Activated CD8-positive, alpha-beta T cell treated with anti-CD3 and anti-CD28 coated beads for 36 hours (primary cell): ENCODE results near the gene CKAP4. TPM values are rescaled to one million over a fixed set of nuclear protein-coding genes. Genes with fewer than 3 reads are reported as not detected.

Experiments
- ATAC-seq: fragments of 200-7000 bp; cut with Tn5 transposase; one replicate; pipeline ENCODE4 v1.10.0; 2021; ENCODE audit warnings: mild to moderate bottlenecking, moderate library complexity
- CTCF ChIA-PET: fragments of 350-600 bp; sonication (Branson Sonifier 250); formaldehyde crosslinking; loops from one replicate; lab custom pipeline; 2021; ENCODE audit warnings: antibody characterized with exemption; lab: Charles Lee
- POLR2A ChIA-PET: fragments of 350-600 bp; sonication (Branson Sonifier 250); formaldehyde crosslinking; loops from one replicate; lab custom pipeline; 2021; ENCODE audit warnings: antibody characterized with exemption; lab: Charles Lee
- DNase-seq: peaks from one replicate; pipeline ENCODE4 v3.0.0-alpha.2; 2020
- H3K27ac Mint-ChIP-seq: one replicate; pipeline ENCODE4 v1.8.0; 2021; ENCODE audit warnings: mild to moderate bottlenecking, mixed read lengths
- H3K27me3 Mint-ChIP-seq: one replicate; pipeline ENCODE4 v1.8.0; 2021; ENCODE audit warnings: mixed read lengths
- H3K36me3 Mint-ChIP-seq: one replicate; pipeline ENCODE4 v1.8.0; 2021; ENCODE audit warnings: low read depth, mixed read lengths
- H3K4me1 Mint-ChIP-seq: one replicate; pipeline ENCODE4 v1.8.0; 2021; ENCODE audit warnings: low read depth, mixed read lengths
- H3K4me3 Mint-ChIP-seq: one replicate; pipeline ENCODE4 v1.8.0; 2021; ENCODE audit warnings: mild to moderate bottlenecking, moderate library complexity, mixed read lengths
- H3K9me3 Mint-ChIP-seq: one replicate; pipeline ENCODE4 v1.8.0; 2021; ENCODE audit warnings: mixed read lengths
- intact Hi-C: fragments of 100-400 bp; cut with micrococcal nuclease; formaldehyde crosslinking; loops from one replicate; pipeline ENCODE4 v1.10.0; 2022
- total RNA-seq, 2 experiments: library from RNA; stranded (reverse); gene quantifications; one replicate each; pipeline ENCODE4 v1.2.3, GENCODE V29; 2021
- TF ChIP-seq, protein P1 (sequence below): fragments of 200-600 bp; IDR thresholded peaks from one replicate; pipeline ENCODE4 v1.8.0; 2022; ENCODE audit warnings: antibody characterized with exemption, mild to moderate bottlenecking

Gene CKAP4
- total RNA-seq, 2 experiments from 2014 or later = 15.2 to 16.3 TPM

DNA sequence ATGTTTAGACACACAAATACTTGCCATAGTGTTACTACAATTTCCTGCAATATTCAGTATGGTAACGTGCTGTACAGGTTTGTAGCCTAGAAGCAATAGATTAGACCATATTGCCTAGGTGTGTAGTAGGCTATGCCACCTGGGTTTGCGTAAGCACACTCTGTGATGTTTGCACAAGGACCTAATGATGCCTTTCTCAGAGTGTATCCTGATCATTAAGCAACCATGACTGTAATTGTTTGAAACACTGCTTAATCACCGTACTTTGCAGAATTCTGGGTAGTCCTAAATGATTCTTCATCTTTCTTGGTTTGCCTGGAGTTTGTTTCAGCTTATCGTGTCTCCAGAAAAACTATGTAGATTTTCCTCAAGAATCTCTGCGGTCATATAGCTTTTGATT lies 43.5 kb upstream of the CKAP4 start:
- intact Hi-C loops = no loop called here
- no peak for DNase-seq
- Mint-ChIP-seq H3K4me1 (peaks cover 16% of the 10 kb centered on the region), H3K27me3 (no peaks in the 10 kb centered on the region), H3K4me3 (no peak overlapping the region), H3K9me3 (no peaks in the 10 kb centered on the region), H3K36me3 (no peaks in the 10 kb centered on the region), H3K27ac (no peak overlapping the region)
- CTCF ChIA-PET = interaction anchor here (0.6 to 2.3 kb wide), 3 partner anchors 9 to 61 kb away, joined by 3 to 6 read pairs (median 4); no protein-coding TSS in a partner anchor
- TF ChIP-seq, protein P1, sequence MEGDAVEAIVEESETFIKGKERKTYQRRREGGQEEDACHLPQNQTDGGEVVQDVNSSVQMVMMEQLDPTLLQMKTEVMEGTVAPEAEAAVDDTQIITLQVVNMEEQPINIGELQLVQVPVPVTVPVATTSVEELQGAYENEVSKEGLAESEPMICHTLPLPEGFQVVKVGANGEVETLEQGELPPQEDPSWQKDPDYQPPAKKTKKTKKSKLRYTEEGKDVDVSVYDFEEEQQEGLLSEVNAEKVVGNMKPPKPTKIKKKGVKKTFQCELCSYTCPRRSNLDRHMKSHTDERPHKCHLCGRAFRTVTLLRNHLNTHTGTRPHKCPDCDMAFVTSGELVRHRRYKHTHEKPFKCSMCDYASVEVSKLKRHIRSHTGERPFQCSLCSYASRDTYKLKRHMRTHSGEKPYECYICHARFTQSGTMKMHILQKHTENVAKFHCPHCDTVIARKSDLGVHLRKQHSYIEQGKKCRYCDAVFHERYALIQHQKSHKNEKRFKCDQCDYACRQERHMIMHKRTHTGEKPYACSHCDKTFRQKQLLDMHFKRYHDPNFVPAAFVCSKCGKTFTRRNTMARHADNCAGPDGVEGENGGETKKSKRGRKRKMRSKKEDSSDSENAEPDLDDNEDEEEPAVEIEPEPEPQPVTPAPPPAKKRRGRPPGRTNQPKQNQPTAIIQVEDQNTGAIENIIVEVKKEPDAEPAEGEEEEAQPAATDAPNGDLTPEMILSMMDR = no peak
- POLR2A ChIA-PET = no interaction called here
- no peak for ATAC-seq

DNA sequence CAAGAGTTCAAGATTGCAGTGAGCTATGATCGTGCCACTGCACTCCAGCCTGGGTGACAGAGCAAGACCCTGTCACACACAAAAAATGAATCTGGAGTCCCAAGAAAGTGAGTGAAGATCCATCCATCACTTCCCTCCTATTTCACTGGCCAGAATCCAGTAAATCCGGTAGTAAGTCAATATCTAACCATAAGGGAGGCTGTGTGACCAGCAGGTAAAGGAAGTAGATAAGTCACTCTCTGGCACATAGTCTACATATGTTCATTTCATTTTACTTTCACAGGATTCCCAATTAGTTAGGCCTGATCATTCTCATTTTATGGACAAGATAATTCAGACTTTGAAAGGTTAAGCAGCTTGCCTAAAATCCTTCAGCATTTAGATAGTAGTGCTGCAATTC lies 42.8 kb upstream of the CKAP4 start:
- TF ChIP-seq, protein P1 = no peak
- ATAC-seq (no peak), DNase-seq (no peak)
- Mint-ChIP-seq H3K4me1 (peaks cover 16% of the 10 kb centered on the region), H3K36me3 (no peaks in the 10 kb centered on the region), H3K4me3 (no peak overlapping the region), H3K9me3 (no peaks in the 10 kb centered on the region), H3K27me3 (no peaks in the 10 kb centered on the region), H3K27ac (no peak overlapping the region)
- CTCF ChIA-PET = interaction anchor here (0.9 to 2.3 kb wide), 3 partner anchors 8 to 67 kb away, joined by 5 to 13 read pairs (median 6); no protein-coding TSS in a partner anchor
- POLR2A ChIA-PET = interaction anchor here (1.9 kb wide), 1 partner anchor 10 kb away, joined by 6 read pairs; no protein-coding TSS in a partner anchor
- intact Hi-C loops = no loop called here

DNA sequence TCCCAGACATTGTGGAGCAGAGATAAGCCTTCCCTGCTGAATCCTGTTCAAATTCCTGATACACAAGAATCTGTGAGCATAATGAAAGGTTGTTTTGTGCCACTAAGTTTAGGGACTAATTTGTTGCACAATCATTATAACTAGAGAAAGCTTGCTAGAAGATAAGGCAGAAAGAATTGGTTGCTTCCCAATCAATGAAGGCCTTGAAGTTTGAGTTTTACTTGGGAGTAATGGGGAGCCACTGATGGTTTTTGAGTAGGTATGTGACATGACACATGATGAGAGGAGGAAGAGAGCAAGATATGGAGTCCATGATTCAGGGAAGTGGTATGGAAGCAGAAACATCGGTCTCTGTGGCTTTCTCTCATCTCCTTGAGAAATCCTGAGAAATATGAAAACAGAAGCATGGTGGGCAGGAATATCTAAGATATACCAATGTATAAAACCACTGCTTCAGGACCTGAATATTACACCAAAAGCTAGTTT lies 41.4 kb upstream of the CKAP4 start:
- H3K4me3 Mint-ChIP-seq = no peak overlapping the region
- intact Hi-C loops = no loop called here
- no peaks in the 10 kb centered on the region for H3K9me3 Mint-ChIP-seq
- H3K27me3 Mint-ChIP-seq = peaks cover 11% of the 10 kb centered on the region
- TF ChIP-seq, protein P1 = no peak
- ChIA-PET POLR2A (interaction anchor here (0.8 to 1.9 kb wide), 3 partner anchors 9 to 13 kb away, joined by 4 to 6 read pairs (median 5); partner anchors contain the start of gene TCP11L2), CTCF (interaction anchor here (1.0 to 2.1 kb wide), 3 partner anchors 9 to 65 kb away, joined by 3 to 13 read pairs (median 4); no protein-coding TSS in a partner anchor)
- DNase-seq (no peak), ATAC-seq (no peak)
- H3K27ac Mint-ChIP-seq = peak overlapping the region; percentile 85
- peaks cover 26% of the 10 kb centered on the region for H3K4me1 Mint-ChIP-seq
- no peaks in the 10 kb centered on the region for H3K36me3 Mint-ChIP-seq

DNA sequence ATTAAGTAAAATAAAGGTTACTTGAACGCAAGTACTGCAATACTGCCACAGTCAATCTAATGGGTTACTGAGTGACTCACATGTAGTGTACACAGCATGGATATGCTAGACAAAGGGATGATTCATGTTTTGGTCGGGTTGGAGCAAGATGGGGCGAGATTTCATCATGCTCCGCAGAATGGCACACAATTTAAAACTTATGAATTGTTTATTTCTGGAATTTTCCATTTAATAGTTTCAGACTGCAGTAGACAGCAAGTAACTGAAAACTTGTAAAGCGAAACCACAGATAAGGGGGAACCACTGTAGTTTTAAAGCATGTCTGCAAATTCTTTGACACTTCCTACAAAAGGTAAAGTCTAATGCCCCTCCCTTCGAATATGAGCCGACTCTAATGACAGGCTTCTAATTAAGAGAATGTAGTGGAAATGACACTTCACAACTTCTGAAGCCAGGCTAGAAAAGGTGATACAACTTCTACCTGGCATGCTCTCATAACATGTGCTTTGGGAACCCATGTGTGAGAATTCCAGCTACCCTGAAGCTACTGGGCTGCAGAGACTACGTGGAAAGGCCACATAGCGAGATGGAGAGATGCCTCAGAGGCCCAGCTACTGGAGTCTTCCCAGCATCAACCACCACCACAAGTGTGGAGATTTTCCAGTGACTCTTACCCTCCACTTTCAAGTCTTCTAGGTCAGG lies 40.8 kb upstream of the CKAP4 start:
- H3K36me3 Mint-ChIP-seq = no peaks in the 10 kb centered on the region
- no peaks in the 10 kb centered on the region for H3K9me3 Mint-ChIP-seq
- ChIA-PET POLR2A (interaction anchor here (0.8 to 1.8 kb wide), 2 partner anchors 9 to 14 kb away, joined by 4 to 5 read pairs; partner anchors contain the start of gene TCP11L2), CTCF (interaction anchor here (1.0 to 2.1 kb wide), 3 partner anchors 9 to 65 kb away, joined by 3 to 13 read pairs (median 4); no protein-coding TSS in a partner anchor)
- ATAC-seq (peak; percentile 88), DNase-seq (peak; percentile 69)
- H3K4me1 Mint-ChIP-seq = peaks cover 26% of the 10 kb centered on the region
- H3K4me3 Mint-ChIP-seq = no peak overlapping the region
- TF ChIP-seq, protein P1 = no peak
- intact Hi-C loops = no loop called here
- peak overlapping the region; percentile 85 for H3K27ac Mint-ChIP-seq
- peaks cover 11% of the 10 kb centered on the region for H3K27me3 Mint-ChIP-seq

DNA sequence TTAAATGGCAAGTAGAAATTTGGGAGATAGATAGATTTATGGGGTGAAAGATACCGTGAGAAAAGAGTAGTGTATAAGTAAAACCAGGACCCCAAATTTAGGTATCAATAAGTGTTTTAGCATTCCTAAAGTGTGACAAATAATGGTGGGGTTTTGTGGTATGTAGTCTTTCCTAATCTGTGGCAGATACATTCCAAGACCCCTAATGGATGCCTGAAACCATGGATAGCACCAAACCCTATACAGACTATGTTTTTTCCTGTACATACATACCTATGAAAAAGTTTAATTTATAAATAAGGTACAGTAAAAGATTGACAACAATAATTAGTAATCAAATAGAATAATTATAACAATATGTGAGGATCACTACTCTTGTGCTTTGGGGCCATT lies 40.3 kb upstream of the CKAP4 start:
- H3K4me3 Mint-ChIP-seq = no peak overlapping the region
- H3K27ac Mint-ChIP-seq = peak overlapping the region; percentile 85
- ATAC-seq (peak; percentile 6), DNase-seq (no peak)
- CTCF ChIA-PET = no interaction called here
- POLR2A ChIA-PET = interaction anchor here (1.8 kb wide), 1 partner anchor 14 kb away, joined by 5 read pairs; the partner anchor contains the start of gene TCP11L2
- peaks cover 26% of the 10 kb centered on the region for H3K4me1 Mint-ChIP-seq
- intact Hi-C loops = no loop called here
- H3K27me3 Mint-ChIP-seq = peaks cover 12% of the 10 kb centered on the region
- TF ChIP-seq, protein P1 = no peak
- H3K36me3 Mint-ChIP-seq = no peaks in the 10 kb centered on the region
- H3K9me3 Mint-ChIP-seq = no peaks in the 10 kb centered on the region
